Tibial artery (tissue), 4 donors: ENCODE results near the gene BCAR3.
A peak's percentile ranks its signal among the peaks of the same experiment; 100 is the strongest.

Experiments
- DNase-seq, 2 donors: peaks; one replicate each; pipeline ENCODE4 v3.0.0-alpha.2; 2019
- H3K27ac ChIP-seq, 2 donors: fragments of 200-600 bp; sonication (generic) in 1 of 2; 1 replicate in 1 of 2; 2 replicates in 1 of 2; pipeline ENCODE4 v1.5.1; 2018 to 2019; ENCODE audit warnings: mild to moderate bottlenecking in 1 of 2
- H3K27me3 ChIP-seq, 2 donors: fragments of 200-600 bp; sonication (generic) in 1 of 2; one replicate each; pipeline versions ENCODE4 v1.5.1 to v1.6.0; 2016 to 2019
- H3K36me3 ChIP-seq, 3 donors: fragments of 200-600 bp; sonication (generic) in 2 of 3; one replicate each; pipeline ENCODE4 v1.5.1; 2016 to 2019; ENCODE audit warnings: mild to moderate bottlenecking in 2 of 3
- H3K4me1 ChIP-seq, 4 donors: fragments of 200-600 bp; sonication (generic) in 2 of 4; 1 replicate in 3 of 4; 2 replicates in 1 of 4; pipeline ENCODE4 v1.5.1; 2016 to 2019
- H3K4me3 ChIP-seq, 2 donors: fragments of 200-600 bp; sonication (generic) in 1 of 2; 1 replicate in 1 of 2; 2 replicates in 1 of 2; pipeline ENCODE4 v1.5.1; 2018 to 2019; ENCODE audit warnings: mild to moderate bottlenecking in 2 of 2
- H3K9me3 ChIP-seq, 3 donors: fragments of 200-600 bp; sonication (generic) in 1 of 3; one replicate each; pipeline ENCODE4 v1.5.1; 2016 to 2019
- intact Hi-C: fragments of 100-400 bp; cut with DNase I; formaldehyde crosslinking; loops from one replicate; pipeline ENCODE4 v1.15.0; 2023; ENCODE audit warnings: low total_unique reads
- TF ChIP-seq, protein P1 (sequence below), 2 experiments: fragments of 200-600 bp in 1 of 2; fragments of 450-650 bp in 1 of 2; IDR thresholded peaks; one replicate each; pipeline ENCODE4 v1.5.1; 2017 to 2019; ENCODE audit warnings: antibody characterized with exemption in 2 of 2, mild to moderate bottlenecking in 1 of 2, moderate library complexity in 1 of 2

BCAR3 gene

DNA sequence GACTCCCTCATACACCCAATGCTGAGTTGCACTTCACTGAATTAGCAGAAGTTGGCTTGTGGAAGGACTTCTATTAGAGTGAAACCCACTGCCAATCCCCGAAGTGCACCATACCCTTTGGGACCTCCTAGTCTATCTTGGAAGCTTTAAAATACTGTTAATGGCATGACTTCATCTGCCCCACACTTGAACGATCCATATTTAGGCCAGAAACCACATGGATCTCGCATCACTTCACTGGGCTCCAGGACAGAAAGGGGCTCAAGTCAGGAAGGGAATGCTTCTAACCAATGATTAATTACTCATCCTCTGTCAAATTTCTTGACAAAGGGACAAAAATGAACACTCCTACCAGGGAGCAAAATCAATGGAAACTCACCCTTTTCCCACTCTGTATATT is 69.1 kb downstream of the BCAR3 start:
- peak overlapping the region; percentile 80 to 90 for H3K27ac ChIP-seq
- H3K9me3 ChIP-seq, result no peaks in the 10 kb centered on the region
- intact Hi-C loops, result no loop called here
- H3K27me3 ChIP-seq, result no peaks in the 10 kb centered on the region
- peak overlapping the region; percentile 55 to 63 for H3K4me3 ChIP-seq
- H3K4me1 ChIP-seq, result peaks cover 0 to 93% (median 72%) of the 10 kb centered on the region in 4 donors
- DNase-seq, result no peak
- H3K36me3 ChIP-seq, result no peaks in the 10 kb centered on the region
- TF ChIP-seq, protein P1, sequence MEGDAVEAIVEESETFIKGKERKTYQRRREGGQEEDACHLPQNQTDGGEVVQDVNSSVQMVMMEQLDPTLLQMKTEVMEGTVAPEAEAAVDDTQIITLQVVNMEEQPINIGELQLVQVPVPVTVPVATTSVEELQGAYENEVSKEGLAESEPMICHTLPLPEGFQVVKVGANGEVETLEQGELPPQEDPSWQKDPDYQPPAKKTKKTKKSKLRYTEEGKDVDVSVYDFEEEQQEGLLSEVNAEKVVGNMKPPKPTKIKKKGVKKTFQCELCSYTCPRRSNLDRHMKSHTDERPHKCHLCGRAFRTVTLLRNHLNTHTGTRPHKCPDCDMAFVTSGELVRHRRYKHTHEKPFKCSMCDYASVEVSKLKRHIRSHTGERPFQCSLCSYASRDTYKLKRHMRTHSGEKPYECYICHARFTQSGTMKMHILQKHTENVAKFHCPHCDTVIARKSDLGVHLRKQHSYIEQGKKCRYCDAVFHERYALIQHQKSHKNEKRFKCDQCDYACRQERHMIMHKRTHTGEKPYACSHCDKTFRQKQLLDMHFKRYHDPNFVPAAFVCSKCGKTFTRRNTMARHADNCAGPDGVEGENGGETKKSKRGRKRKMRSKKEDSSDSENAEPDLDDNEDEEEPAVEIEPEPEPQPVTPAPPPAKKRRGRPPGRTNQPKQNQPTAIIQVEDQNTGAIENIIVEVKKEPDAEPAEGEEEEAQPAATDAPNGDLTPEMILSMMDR (IDR thresholded peaks at IDR 0.05), result no peak

DNA sequence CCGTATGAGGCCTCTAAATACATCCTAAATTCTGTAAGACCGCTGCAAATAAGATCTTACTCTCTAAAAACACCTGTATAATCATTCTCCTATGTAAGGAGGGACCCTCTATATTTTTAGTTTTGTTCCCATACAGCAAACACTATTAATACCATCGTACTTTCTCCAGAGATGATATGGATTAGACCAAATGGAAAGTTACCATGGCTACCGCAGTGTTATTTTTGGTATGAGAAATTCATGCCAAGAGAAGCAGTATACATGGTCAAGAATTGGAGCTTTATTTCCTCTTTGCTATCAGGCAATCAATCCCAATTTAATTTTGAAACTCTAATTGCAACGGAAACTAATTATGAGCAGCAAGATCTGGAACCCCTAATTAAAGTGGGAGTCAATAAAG is 70.0 kb downstream of the BCAR3 start:
- Histone ChIP-seq H3K27ac (peak overlapping the region; percentile 80 to 90), H3K9me3 (no peaks in the 10 kb centered on the region), H3K27me3 (no peaks in the 10 kb centered on the region), H3K4me3 (peak overlapping the region; percentile 55 to 63), H3K36me3 (no peaks in the 10 kb centered on the region), H3K4me1 (peaks cover 0 to 93% (median 70%) of the 10 kb centered on the region in 4 donors)
- intact Hi-C loops, result no loop called here
- no peak for DNase-seq
- TF ChIP-seq, protein P1 (IDR thresholded peaks at IDR 0.05), result no peak

DNA sequence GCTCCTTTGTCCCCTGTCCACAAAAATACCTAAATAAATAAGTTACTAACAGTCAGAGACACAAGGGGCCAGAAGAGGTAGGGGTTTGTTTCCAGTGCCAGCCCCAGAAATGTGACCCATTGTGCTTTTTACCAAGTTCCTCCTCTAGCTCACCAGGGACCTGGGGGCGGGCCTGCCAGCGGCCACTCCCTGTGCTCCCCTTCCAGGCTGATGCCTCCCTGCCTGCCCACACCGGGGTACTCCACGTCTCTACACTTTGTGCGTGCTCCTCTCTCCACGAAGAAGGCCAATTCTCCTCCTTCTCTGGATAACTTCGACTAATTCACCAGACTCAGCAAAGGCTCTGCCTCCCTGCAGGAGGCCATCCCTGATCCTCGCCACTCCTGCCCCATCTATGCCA is 72.1 kb downstream of the BCAR3 start:
- H3K9me3 ChIP-seq, result no peaks in the 10 kb centered on the region
- intact Hi-C loops, result no loop called here
- H3K27me3 ChIP-seq, result no peaks in the 10 kb centered on the region
- H3K36me3 ChIP-seq, result no peaks in the 10 kb centered on the region
- no peak overlapping the region for H3K4me3 ChIP-seq
- TF ChIP-seq, protein P1 (IDR thresholded peaks at IDR 0.05), result no peak
- peak overlapping the region; percentile 80 to 90 for H3K27ac ChIP-seq
- peaks cover 0 to 93% (median 64%) of the 10 kb centered on the region in 4 donors for H3K4me1 ChIP-seq
- no peak for DNase-seq

DNA sequence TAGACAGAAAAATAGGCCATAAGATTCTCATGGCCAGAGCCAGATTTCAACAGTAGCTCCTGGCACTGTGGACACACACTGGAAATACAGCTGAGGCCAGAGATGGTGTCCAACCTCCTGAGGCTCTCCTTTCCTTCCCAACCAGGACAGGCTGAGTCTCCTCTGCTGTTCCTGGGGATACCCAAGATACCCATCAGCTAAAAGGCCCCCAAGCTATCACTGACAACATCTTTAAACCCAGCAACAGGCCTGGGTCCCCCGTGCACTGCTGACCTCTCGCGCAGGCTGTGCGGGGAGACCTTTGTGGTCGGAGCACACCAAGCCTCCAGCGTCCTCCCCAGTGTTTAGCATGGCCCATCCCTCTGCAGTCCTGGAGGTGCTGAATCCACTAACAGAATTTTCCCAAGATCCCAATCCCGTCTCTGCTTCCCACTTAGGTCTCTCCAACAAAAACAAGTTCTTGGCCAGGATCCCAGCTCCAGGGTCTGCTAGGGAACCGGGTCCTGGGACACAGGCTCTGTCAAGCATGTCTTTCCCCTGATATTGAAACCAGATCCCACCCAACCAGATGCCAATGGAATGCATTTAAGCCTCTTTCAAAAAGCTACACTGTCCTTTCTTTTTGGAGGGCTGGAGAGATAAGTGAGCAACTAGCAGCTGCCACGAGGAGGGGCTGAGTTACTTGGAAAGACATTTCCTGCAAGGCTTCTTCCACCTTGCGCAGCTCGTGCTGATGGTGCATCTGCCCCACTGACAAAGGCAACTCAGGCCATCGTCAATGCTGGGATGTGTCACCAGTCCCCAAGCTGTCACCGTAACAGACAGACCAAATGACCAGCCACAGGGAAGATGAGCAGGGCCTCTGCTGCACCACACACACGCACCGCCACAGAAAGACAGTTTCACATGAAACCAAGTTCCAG is 73.2 kb downstream of the BCAR3 start:
- Histone ChIP-seq H3K27me3 (no peaks in the 10 kb centered on the region), H3K4me1 (peaks cover 0 to 93% (median 61%) of the 10 kb centered on the region in 4 donors), H3K9me3 (no peaks in the 10 kb centered on the region), H3K27ac (peak overlapping the region; percentile 80 to 90), H3K36me3 (no peaks in the 10 kb centered on the region), H3K4me3 (no peak overlapping the region)
- intact Hi-C loops, result no loop called here
- peak in 1 of 2 donors; percentile 50 for DNase-seq
- TF ChIP-seq, protein P1 (IDR thresholded peaks at IDR 0.05), result no peak

DNA sequence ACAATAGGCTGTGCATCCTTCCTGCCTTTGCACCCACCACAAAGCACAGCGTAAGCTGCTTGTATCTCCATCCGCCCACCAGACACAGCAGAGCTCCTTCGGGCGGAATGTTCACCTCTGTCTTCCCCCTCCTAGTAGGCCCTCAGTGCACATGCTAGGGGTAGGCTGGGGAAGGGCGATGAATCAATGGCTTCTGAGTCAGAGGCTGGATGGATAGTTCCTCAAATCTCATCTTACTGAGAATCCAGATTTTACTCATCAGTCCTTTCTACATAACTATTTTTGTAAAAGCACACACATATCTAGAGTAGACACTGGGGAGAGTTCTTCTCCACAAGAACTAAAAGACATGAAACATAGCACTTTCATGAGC is 73.8 kb downstream of the BCAR3 start:
- no peaks in the 10 kb centered on the region for H3K36me3 ChIP-seq
- H3K27ac ChIP-seq, result peak overlapping the region; percentile 80 to 90
- H3K4me1 ChIP-seq, result peaks cover 0 to 91% (median 60%) of the 10 kb centered on the region in 4 donors
- no peak for DNase-seq
- no peak overlapping the region for H3K4me3 ChIP-seq
- intact Hi-C loops, result no loop called here
- H3K9me3 ChIP-seq, result no peaks in the 10 kb centered on the region
- TF ChIP-seq, protein P1 (IDR thresholded peaks at IDR 0.05), result no peak
- no peaks in the 10 kb centered on the region for H3K27me3 ChIP-seq
